ENCODE data around the gene STK38.
"Not testable (repeated sequence)": the region's sequence is repeated elsewhere in the genome, so short reads cannot be mapped to it uniquely, and the experiment has no call there.

STK38 gene

GRCh38 chr6:36479256-36479655 is 68.0 kb downstream of the STK38 start:
- DNase-seq: no peak

GRCh38 chr6:36478051-36478526 is 69.2 kb downstream of the STK38 start:
- no peak for DNase-seq

GRCh38 chr6:36469946-36470345 is 77.3 kb downstream of the STK38 start:
- no peak for DNase-seq

GRCh38 chr6:36469148-36469661 is 78.1 kb downstream of the STK38 start:
- DNase-seq: no peak

- DNase-seq: no peak
Observed at GRCh38 chr6:36467625-36468024, 79.7 kb downstream of the STK38 start.

- DNase-seq: no peak
Observed at GRCh38 chr6:36464233-36464632, 83.0 kb downstream of the STK38 start.

GRCh38 chr6:36463676-36464075 is 83.6 kb downstream of the STK38 start:
- no peak for DNase-seq

GRCh38 chr6:36461646-36462045 is 85.6 kb downstream of the STK38 start:
- no peak for DNase-seq

GRCh38 chr6:36460916-36461315 is 86.4 kb downstream of the STK38 start:
- no peak for DNase-seq

GRCh38 chr6:36459501-36459900 is 87.8 kb downstream of the STK38 start:
- DNase-seq: no peak

- no peak for DNase-seq
Observed at GRCh38 chr6:36455486-36456027, 91.7 kb downstream of the STK38 start.

- not testable (repeated sequence) for DNase-seq
Observed at GRCh38 chr6:36452897-36453296, 94.4 kb downstream of the STK38 start.

- DNase-seq: not testable (repeated sequence)
Observed at GRCh38 chr6:36449173-36449572, 98.1 kb downstream of the STK38 start.

- DNase-seq: no peak
Observed at GRCh38 chr6:36445621-36446020, 101.7 kb downstream of the STK38 start.

- no peak for DNase-seq
Observed at GRCh38 chr6:36444470-36444869, 102.8 kb downstream of the STK38 start.

All from NCI-H748 treated with DMSO at 0.1 percent for 48 hours (cell line).